GM23338 (cell line): ENCODE results near the gene SORBS2. TPM values are rescaled to one million over a fixed set of nuclear protein-coding genes. Genes with fewer than 3 reads are reported as not detected.

Experiments
- ATAC-seq: fragments of 200-7000 bp; cut with Tn5 transposase; 3 replicates; pipeline ENCODE4 v1.9.1; 2020
- DNase-seq: peaks from one replicate; pipeline ENCODE4 v3.0.0-alpha.2; 2015; ENCODE audit warnings: low spot score
- H2AFZ ChIP-seq: fragments of 200-600 bp; sonication (generic); 2 replicates; pipeline ENCODE4 v1.8.0; 2016; ENCODE audit warnings: antibody characterized with exemption, mild to moderate bottlenecking, moderate library complexity
- H3F3A ChIP-seq: fragments of 200-600 bp; sonication (generic); replicated peaks from 2 replicates; pipeline ENCODE4 v1.8.0; 2017; ENCODE audit warnings: antibody characterized with exemption, mixed run types, low read depth
- H3K27ac ChIP-seq: fragments of 200-600 bp; sonication (generic); 2 replicates; pipeline ENCODE4 v1.6.1; 2016; ENCODE audit warnings: low read depth
- H3K27me3 ChIP-seq: fragments of 200-600 bp; sonication (generic); 2 replicates; pipeline ENCODE4 v1.8.0; 2016; ENCODE audit warnings: mild to moderate bottlenecking, mixed run types, moderate library complexity; ENCODE audit not compliant: insufficient read depth
- H3K36me3 ChIP-seq: fragments of 200-600 bp; sonication (generic); 2 replicates; pipeline ENCODE4 v1.8.0; 2016; ENCODE audit warnings: mild to moderate bottlenecking; ENCODE audit not compliant: insufficient read depth
- H3K4me1 ChIP-seq: fragments of 200-600 bp; sonication (generic); 2 replicates; pipeline ENCODE4 v1.8.0; 2016; ENCODE audit warnings: mild to moderate bottlenecking, moderate library complexity; ENCODE audit not compliant: insufficient read depth
- H3K4me2 ChIP-seq: fragments of 200-600 bp; sonication (generic); 2 replicates; pipeline ENCODE4 v1.7.1; 2017; ENCODE audit warnings: mixed run types
- H3K4me3 ChIP-seq: fragments of 200-600 bp; sonication (generic); 2 replicates; pipeline ENCODE4 v1.6.1; 2016; ENCODE audit warnings: mixed run types
- H3K79me2 ChIP-seq: fragments of 200-600 bp; sonication (generic); replicated peaks from 2 replicates; pipeline ENCODE4 v1.8.0; 2017; ENCODE audit warnings: mild to moderate bottlenecking; ENCODE audit not compliant: insufficient read depth
- H3K9me2 ChIP-seq: fragments of 200-600 bp; sonication (generic); 2 replicates; pipeline ENCODE4 v1.8.0; 2017; ENCODE audit not compliant: insufficient read depth
- H4K20me1 ChIP-seq: fragments of 200-600 bp; sonication (generic); replicated peaks from 2 replicates; pipeline ENCODE4 v1.8.0; 2017; ENCODE audit warnings: mild to moderate bottlenecking; ENCODE audit not compliant: insufficient read depth
- H3K27ac Mint-ChIP-seq: 2 replicates; pipeline ENCODE4 v1.8.0; 2020; ENCODE audit warnings: inconsistent platforms, mild to moderate bottlenecking, moderate library complexity, mixed read lengths
- H3K27me3 Mint-ChIP-seq: 3 replicates; pipeline ENCODE4 v1.8.0; 2022; ENCODE audit warnings: low read depth, mild to moderate bottlenecking, moderate library complexity, mixed read lengths, inconsistent platforms; ENCODE audit not compliant: insufficient read depth, poor library complexity
- H3K36me3 Mint-ChIP-seq: 3 replicates; pipeline ENCODE4 v1.8.0; 2021; ENCODE audit warnings: low read depth, mild to moderate bottlenecking, inconsistent platforms, moderate library complexity, mixed read lengths
- H3K4me1 Mint-ChIP-seq: 3 replicates; pipeline ENCODE4 v1.8.0; 2020; ENCODE audit warnings: mild to moderate bottlenecking, inconsistent platforms, mixed read lengths
- H3K4me3 Mint-ChIP-seq: 3 replicates; pipeline ENCODE4 v1.8.0; 2021; ENCODE audit warnings: moderate library complexity, mild to moderate bottlenecking, inconsistent platforms, mixed read lengths
- H3K9me3 Mint-ChIP-seq: 3 replicates; pipeline ENCODE4 v1.8.0; 2020; ENCODE audit warnings: moderate library complexity, mild to moderate bottlenecking, inconsistent platforms, mixed read lengths
- CREB1 ChIP-seq: fragments of 250-450 bp; sonication (Bioruptor Pico); IDR thresholded peaks from 2 replicates; pipeline ENCODE4 v1.5.0; 2020; ENCODE audit warnings: low read depth, mild to moderate bottlenecking, moderate library complexity
- CTCF ChIP-seq, 2 experiments: fragments of 200-600 bp in 1 of 2; sonication (generic) in 1 of 2; conservative IDR thresholded peaks; 2 replicates each; pipeline versions ENCODE4 v1.5.1 to v1.6.1; 2016 to 2017; ENCODE audit warnings: antibody characterized with exemption in 2 of 2, low read depth in 2 of 2, mild to moderate bottlenecking in 2 of 2, moderate library complexity in 1 of 2
- ETS1 ChIP-seq: IDR thresholded peaks from 2 replicates; pipeline ENCODE4 v1.6.1; 2016; ENCODE audit warnings: antibody characterized with exemption
- EZH2 ChIP-seq: fragments of 200-600 bp; sonication (generic); IDR thresholded peaks from one replicate; pipeline ENCODE4 v1.8.0; 2017; ENCODE audit warnings: antibody characterized with exemption, mild to moderate bottlenecking, low read depth; ENCODE audit not compliant: unreplicated experiment
- EZH2phosphoT487 ChIP-seq: fragments of 200-600 bp; sonication (generic); IDR thresholded peaks from one replicate; pipeline ENCODE4 v1.8.1; 2018; ENCODE audit warnings: antibody characterized with exemption; ENCODE audit not compliant: unreplicated experiment
- JUNB ChIP-seq: IDR thresholded peaks from one replicate; pipeline ENCODE4 v1.6.1; 2016; ENCODE audit warnings: antibody characterized with exemption; ENCODE audit not compliant: unreplicated experiment
- NANOG ChIP-seq: IDR thresholded peaks from 2 replicates; pipeline ENCODE4 v1.6.1; 2016; ENCODE audit warnings: antibody characterized with exemption, borderline replicate concordance
- POLR2AphosphoS5 ChIP-seq: IDR thresholded peaks from 2 replicates; pipeline ENCODE4 v1.6.1; 2016; ENCODE audit warnings: antibody characterized with exemption, low read depth
- REST ChIP-seq: IDR thresholded peaks from one replicate; pipeline ENCODE4 v1.6.1; 2018; ENCODE audit warnings: antibody characterized with exemption; ENCODE audit not compliant: unreplicated experiment
- STAT1 ChIP-seq: IDR thresholded peaks from one replicate; pipeline ENCODE4 v1.6.1; 2016; ENCODE audit warnings: antibody characterized with exemption; ENCODE audit not compliant: unreplicated experiment
- ZNF114 ChIP-seq: fragments of 250-450 bp; sonication (Bioruptor Pico); IDR thresholded peaks from 2 replicates; pipeline ENCODE4 v1.5.0; 2020; ENCODE audit warnings: mild to moderate bottlenecking, moderate library complexity
- ZNF331 ChIP-seq: fragments of 250-450 bp; sonication (Bioruptor Pico); IDR thresholded peaks from 2 replicates; pipeline ENCODE4 v1.5.0; 2020; ENCODE audit warnings: low read depth, mild to moderate bottlenecking, moderate library complexity
- ZNF462 ChIP-seq: fragments of 250-450 bp; sonication (Bioruptor Pico); IDR thresholded peaks from 2 replicates; pipeline ENCODE4 v1.5.0; 2020; ENCODE audit warnings: mild to moderate bottlenecking, moderate library complexity
- polyA plus RNA-seq: library from polyadenylated mRNA; unstranded; fragments of >200 nt; fragmentation: Nextera tagmentation; extraction: Ambion mirVana; gene quantifications from 2 replicates; pipeline ENCODE4 v1.2.1, GENCODE V29; 2016
- total RNA-seq: library from RNA; depleted of rRNA; stranded (reverse); fragments of >200 nt; shearing (Covaris generic); gene quantifications from 2 replicates; pipeline ENCODE4 v1.2.3, GENCODE V29; 2014

SORBS2 gene
- total and polyA plus RNA-seq, 2 experiments from 2014 or later: 17.8 to 27.6 TPM

- Mint-ChIP-seq H3K27me3 (no peaks in the 10 kb centered on the region), H3K27ac (no peak overlapping the region), H3K9me3 (no peaks in the 10 kb centered on the region), H3K36me3 (peaks cover 18% of the 10 kb centered on the region), H3K4me1 (peaks cover 25% of the 10 kb centered on the region), H3K4me3 (no peak overlapping the region)
- TF ChIP-seq CTCF (conservative IDR thresholded peaks at IDR 0.05; ENCODE audit: low read depth in 2 of 2) (no peak), EZH2phosphoT487 (no peak), ETS1 (no peak), ZNF114 (no peak), REST (no peak), EZH2 (no peak), JUNB (no peak), ZNF462 (no peak), POLR2AphosphoS5 (no peak), NANOG (no peak), CREB1 (CRISPR knock-in tag) (no peak), STAT1 (no peak), ZNF331 (CRISPR knock-in tag) (no peak)
- Histone ChIP-seq H3K27me3 (no peaks in the 10 kb centered on the region), H4K20me1 (no peaks in the 10 kb centered on the region), H2AFZ (no peak overlapping the region), H3K4me2 (no peak overlapping the region), H3K27ac (no peak overlapping the region), H3K4me3 (no peak overlapping the region), H3K9me2 (0 out of 2 replicates have a peak, but pooled peaks cover 4% of the 10 kb centered on the region), H3F3A (no peaks in the 10 kb centered on the region), H3K36me3 (no peaks in the 10 kb centered on the region), H3K79me2 (no peaks in the 10 kb centered on the region), H3K4me1 (peaks cover 25% of the 10 kb centered on the region)
- ATAC-seq (no peak), DNase-seq (no peak)
Observed at GRCh38 chr4:185660340-185660739, 151.7 kb downstream of the SORBS2 start.
